ENCODE results near the gene SFTPB.
"Not testable (repeated sequence)": the region's sequence is repeated elsewhere in the genome, so short reads cannot be mapped to it uniquely, and the experiment has no call there.

SFTPB gene

GRCh38 chr2:85652056-85652455, 15.9 kb downstream of the SFTPB start:
- no peak for DNase-seq

GRCh38 chr2:85651097-85651496, 16.9 kb downstream of the SFTPB start:
- DNase-seq = no peak

GRCh38 chr2:85650456-85650855, 17.5 kb downstream of the SFTPB start:
- no peak for DNase-seq

- no peak for DNase-seq
Observed at GRCh38 chr2:85649201-85650190, 18.5 kb downstream of the SFTPB start.

GRCh38 chr2:85648619-85649018, 19.4 kb downstream of the SFTPB start:
- no peak for DNase-seq

- DNase-seq = no peak
Observed at GRCh38 chr2:85647823-85648526, 20.0 kb downstream of the SFTPB start.

GRCh38 chr2:85646166-85646565, 21.8 kb downstream of the SFTPB start:
- no peak for DNase-seq

- DNase-seq = no peak
Observed at GRCh38 chr2:85644909-85645308, 23.1 kb downstream of the SFTPB start.

- no peak for DNase-seq
Observed at GRCh38 chr2:85642725-85643124, 25.3 kb downstream of the SFTPB start.

GRCh38 chr2:85635636-85636035, 32.4 kb downstream of the SFTPB start:
- no peak for DNase-seq

- DNase-seq = no peak
Observed at GRCh38 chr2:85635011-85635410, 33.0 kb downstream of the SFTPB start.

- no peak for DNase-seq
Observed at GRCh38 chr2:85631316-85631715, 36.7 kb downstream of the SFTPB start.

- DNase-seq = no peak
Observed at GRCh38 chr2:85628658-85629057, 39.3 kb downstream of the SFTPB start.

- no peak for DNase-seq
Observed at GRCh38 chr2:85623991-85624390, 44.0 kb downstream of the SFTPB start.

GRCh38 chr2:85621338-85621737, 46.7 kb downstream of the SFTPB start:
- no peak for DNase-seq

GRCh38 chr2:85619617-85620016, 48.4 kb downstream of the SFTPB start:
- DNase-seq = no peak

- not testable (repeated sequence) for DNase-seq
Observed at GRCh38 chr2:85617723-85618122, 50.3 kb downstream of the SFTPB start.

- no peak for DNase-seq
Observed at GRCh38 chr2:85615413-85615728, 52.6 kb downstream of the SFTPB start.

GRCh38 chr2:85614757-85615156, 53.2 kb downstream of the SFTPB start:
- DNase-seq = not testable (repeated sequence)

- DNase-seq = no peak
Observed at GRCh38 chr2:85613717-85614515, 54.1 kb downstream of the SFTPB start.

- DNase-seq = peak; percentile 84
Observed at GRCh38 chr2:85611705-85612587, 56.1 kb downstream of the SFTPB start, which contains the start of gene C2orf68. C2orf68 (minus strand) TSS chr2:85612066; CDS start chr2:85611984, 82 bp downstream.

GRCh38 chr2:85611217-85611704, 56.7 kb downstream of the SFTPB start:
- DNase-seq = no peak

All from activated naive CD4-positive, alpha-beta T cell treated with anti-CD3 and anti-CD28 coated beads, Interleukin-2, amount 50 U/mL, for 16 hours (primary cell).